ENCODE results near the gene ARHGAP6. TPM values are rescaled to one million over a fixed set of nuclear protein-coding genes. Genes with fewer than 3 reads are reported as not detected.

The ARHGAP6 gene
- total and polyA plus RNA-seq, 9 of the 15 experiments (the other 6 are each of a cell fraction or from before 2014, with no cell fraction given) = 12.5 to 63.6 (median 41.8) TPM

- TF ChIP-seq REST (IDR thresholded peaks at IDR 0.05; ENCODE audit: borderline replicate concordance) (peak; percentile 43; the same call in 1 of the 2 replicates), REST (CRISPR knock-in tag; IDR thresholded peaks at IDR 0.05; ENCODE audit: low read depth) (no peak), MTA3 (IDR thresholded peaks at IDR 0.05; ENCODE audit: borderline replicate concordance) (peak; percentile 57; the same call in 1 of the 2 replicates), GATAD2A (IDR thresholded peaks at IDR 0.05) (peak; percentile 56; the same call in 1 of the 2 replicates), HNRNPL (IDR thresholded peaks at IDR 0.05; ENCODE audit: low read depth, low read length) (peak; percentile 87), ZNF263 (CRISPR knock-in tag; IDR thresholded peaks at IDR 0.05; ENCODE audit: borderline replicate concordance) (peak; percentile 100), NCOR1 (IDR thresholded peaks at IDR 0.05) (no peak), RCOR1 (IDR thresholded peaks at IDR 0.05; ENCODE audit: borderline replicate concordance in 1 of 2, low read depth in 2 of 2, low read length in 2 of 2) (peak in 1 of 2 experiments; percentile 34; a peak in 1 of 4 replicates), BCL6 (CRISPR knock-in tag; IDR thresholded peaks at IDR 0.05) (no peak)
- TF ChIP-seq, protein P1, sequence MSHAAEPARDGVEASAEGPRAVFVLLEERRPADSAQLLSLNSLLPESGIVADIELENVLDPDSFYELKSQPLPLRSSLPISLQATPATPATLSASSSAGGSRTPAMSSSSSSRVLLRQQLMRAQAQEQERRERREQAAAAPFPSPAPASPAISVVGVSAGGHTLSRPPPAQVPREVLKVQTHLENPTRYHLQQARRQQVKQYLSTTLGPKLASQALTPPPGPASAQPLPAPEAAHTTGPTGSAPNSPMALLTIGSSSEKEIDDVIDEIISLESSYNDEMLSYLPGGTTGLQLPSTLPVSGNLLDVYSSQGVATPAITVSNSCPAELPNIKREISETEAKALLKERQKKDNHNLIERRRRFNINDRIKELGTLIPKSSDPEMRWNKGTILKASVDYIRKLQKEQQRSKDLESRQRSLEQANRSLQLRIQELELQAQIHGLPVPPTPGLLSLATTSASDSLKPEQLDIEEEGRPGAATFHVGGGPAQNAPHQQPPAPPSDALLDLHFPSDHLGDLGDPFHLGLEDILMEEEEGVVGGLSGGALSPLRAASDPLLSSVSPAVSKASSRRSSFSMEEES (CRISPR knock-in tag; IDR thresholded peaks at IDR 0.05) = no peak
- TF ChIP-seq, protein P2, sequence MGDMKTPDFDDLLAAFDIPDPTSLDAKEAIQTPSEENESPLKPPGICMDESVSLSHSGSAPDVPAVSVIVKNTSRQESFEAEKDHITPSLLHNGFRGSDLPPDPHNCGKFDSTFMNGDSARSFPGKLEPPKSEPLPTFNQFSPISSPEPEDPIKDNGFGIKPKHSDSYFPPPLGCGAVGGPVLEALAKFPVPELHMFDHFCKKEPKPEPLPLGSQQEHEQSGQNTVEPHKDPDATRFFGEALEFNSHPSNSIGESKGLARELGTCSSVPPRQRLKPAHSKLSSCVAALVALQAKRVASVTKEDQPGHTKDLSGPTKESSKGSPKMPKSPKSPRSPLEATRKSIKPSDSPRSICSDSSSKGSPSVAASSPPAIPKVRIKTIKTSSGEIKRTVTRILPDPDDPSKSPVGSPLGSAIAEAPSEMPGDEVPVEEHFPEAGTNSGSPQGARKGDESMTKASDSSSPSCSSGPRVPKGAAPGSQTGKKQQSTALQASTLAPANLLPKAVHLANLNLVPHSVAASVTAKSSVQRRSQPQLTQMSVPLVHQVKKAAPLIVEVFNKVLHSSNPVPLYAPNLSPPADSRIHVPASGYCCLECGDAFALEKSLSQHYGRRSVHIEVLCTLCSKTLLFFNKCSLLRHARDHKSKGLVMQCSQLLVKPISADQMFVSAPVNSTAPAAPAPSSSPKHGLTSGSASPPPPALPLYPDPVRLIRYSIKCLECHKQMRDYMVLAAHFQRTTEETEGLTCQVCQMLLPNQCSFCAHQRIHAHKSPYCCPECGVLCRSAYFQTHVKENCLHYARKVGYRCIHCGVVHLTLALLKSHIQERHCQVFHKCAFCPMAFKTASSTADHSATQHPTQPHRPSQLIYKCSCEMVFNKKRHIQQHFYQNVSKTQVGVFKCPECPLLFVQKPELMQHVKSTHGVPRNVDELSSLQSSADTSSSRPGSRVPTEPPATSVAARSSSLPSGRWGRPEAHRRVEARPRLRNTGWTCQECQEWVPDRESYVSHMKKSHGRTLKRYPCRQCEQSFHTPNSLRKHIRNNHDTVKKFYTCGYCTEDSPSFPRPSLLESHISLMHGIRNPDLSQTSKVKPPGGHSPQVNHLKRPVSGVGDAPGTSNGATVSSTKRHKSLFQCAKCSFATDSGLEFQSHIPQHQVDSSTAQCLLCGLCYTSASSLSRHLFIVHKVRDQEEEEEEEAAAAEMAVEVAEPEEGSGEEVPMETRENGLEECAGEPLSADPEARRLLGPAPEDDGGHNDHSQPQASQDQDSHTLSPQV (IDR thresholded peaks at IDR 0.05) = peak; percentile 71
Observed at GRCh38 chrX:11427453-11428071, 238.2 kb downstream of the ARHGAP6 start (continued).
